Neuronal stem cell (in vitro differentiated cells): ENCODE data around the gene ZBTB44.
"Not testable (repeated sequence)": the region's sequence is repeated elsewhere in the genome, so short reads cannot be mapped to it uniquely, and the experiment has no call there.

ENCODE experiments used
- DNase-seq: peaks from one replicate; pipeline ENCODE4 v3.0.0-alpha.2; 2013; ENCODE audit warnings: low spot score
- H2AFZ ChIP-seq: one replicate; pipeline ENCODE4 v1.6.1; 2013; ENCODE audit warnings: mild to moderate bottlenecking, low read length, inconsistent platforms
- H2AK5ac ChIP-seq: 2 replicates; pipeline ENCODE4 v1.6.1; 2013; ENCODE audit warnings: low read depth, mild to moderate bottlenecking, inconsistent platforms, low read length, moderate library complexity, mixed read lengths
- H2BK120ac ChIP-seq: 2 replicates; pipeline ENCODE4 v1.6.1; 2013; ENCODE audit warnings: low read depth, mild to moderate bottlenecking, inconsistent platforms, low read length, moderate library complexity, mixed read lengths
- H2BK12ac ChIP-seq: one replicate; pipeline ENCODE4 v1.6.1; 2013; ENCODE audit warnings: low read length, inconsistent platforms
- H2BK15ac ChIP-seq: 2 replicates; pipeline ENCODE4 v1.6.1; 2013; ENCODE audit warnings: mild to moderate bottlenecking, low read length, inconsistent platforms, mixed read lengths
- H2BK5ac ChIP-seq: one replicate; pipeline ENCODE4 v1.6.1; 2013; ENCODE audit warnings: inconsistent platforms, mild to moderate bottlenecking, low read length, moderate library complexity
- H3K14ac ChIP-seq: one replicate; pipeline ENCODE4 v1.6.1; 2013; ENCODE audit warnings: low read length, inconsistent platforms
- H3K18ac ChIP-seq: 2 replicates; pipeline ENCODE4 v1.6.1; 2013; ENCODE audit warnings: low read length, inconsistent platforms
- H3K23ac ChIP-seq: 2 replicates; pipeline ENCODE4 v1.6.1; 2013; ENCODE audit warnings: low read depth, mild to moderate bottlenecking, mixed read lengths, low read length, inconsistent platforms; ENCODE audit not compliant: poor library complexity
- H3K27ac ChIP-seq: replicated peaks from 3 replicates; pipeline ENCODE4 v1.5.1; 2013; ENCODE audit warnings: low read length, inconsistent platforms
- H3K27me3 ChIP-seq, 3 experiments: 2 replicates each; pipeline ENCODE4 v1.6.1; 2013; ENCODE audit warnings: low read length in 3 of 3, mild to moderate bottlenecking in 2 of 3, inconsistent platforms in 1 of 3, low read depth in 1 of 3, mixed read lengths in 1 of 3, moderate library complexity in 1 of 3; ENCODE audit not compliant: control insufficient read depth in 3 of 3, insufficient read depth in 3 of 3
- H3K36me3 ChIP-seq, 2 donors: replicated peaks in 1 of 2; 2 replicates each; pipeline ENCODE4 v1.6.1; 2013; ENCODE audit warnings: low read length in 2 of 2; ENCODE audit not compliant: control insufficient read depth in 2 of 2, insufficient read depth in 2 of 2
- H3K4ac ChIP-seq: 2 replicates; pipeline ENCODE4 v1.6.1; 2013; ENCODE audit warnings: inconsistent platforms, mild to moderate bottlenecking, low read length, moderate library complexity
- H3K4me1 ChIP-seq, 2 donors: 1 replicate in 1 of 2; 2 replicates in 1 of 2; pipeline ENCODE4 v1.6.1; 2013; ENCODE audit warnings: low read length in 2 of 2, low read depth in 1 of 2; ENCODE audit not compliant: control insufficient read depth in 2 of 2, insufficient read depth in 1 of 2
- H3K4me2 ChIP-seq: one replicate; pipeline ENCODE4 v1.6.1; 2013; ENCODE audit warnings: mild to moderate bottlenecking, low read length, inconsistent platforms; ENCODE audit not compliant: insufficient read depth, poor library complexity, severe bottlenecking
- H3K4me3 ChIP-seq, 2 donors: 2 replicates each; pipeline ENCODE4 v1.5.1; 2013; ENCODE audit warnings: low read length in 2 of 2, mild to moderate bottlenecking in 2 of 2, inconsistent platforms in 1 of 2, moderate library complexity in 1 of 2
- H3K79me1 ChIP-seq: one replicate; pipeline ENCODE4 v1.6.1; 2013; ENCODE audit warnings: low read depth, mild to moderate bottlenecking, inconsistent platforms, low read length, moderate library complexity
- H3K9ac ChIP-seq: one replicate; pipeline ENCODE4 v1.6.1; 2013; ENCODE audit warnings: mild to moderate bottlenecking, low read depth, low read length, inconsistent platforms; ENCODE audit not compliant: poor library complexity
- H3K9me3 ChIP-seq, 2 donors: replicated peaks in 1 of 2; 2 replicates each; pipeline versions ENCODE3 to v1.6.1; 2013; ENCODE audit warnings: low read length in 2 of 2, mild to moderate bottlenecking in 2 of 2, inconsistent platforms in 1 of 2, low read depth in 1 of 2, mixed read lengths in 1 of 2, moderate library complexity in 1 of 2; ENCODE audit not compliant: control insufficient read depth in 2 of 2, insufficient read depth in 1 of 2
- H4K8ac ChIP-seq: one replicate; pipeline ENCODE4 v1.6.1; 2013; ENCODE audit warnings: low read depth, mild to moderate bottlenecking, inconsistent platforms, low read length, moderate library complexity
- H4K91ac ChIP-seq: one replicate; pipeline ENCODE4 v1.6.1; 2013; ENCODE audit warnings: low read length, low read depth, mild to moderate bottlenecking, inconsistent platforms; ENCODE audit not compliant: poor library complexity
- WGBS, 2 donors: extraction: QIAGEN DNeasy Blood & Tissue Kit; methylation state at CpG; one replicate each; pipeline ENCODE4 v1.1.7; 2013; ENCODE audit warnings: missing lambda C conversion rate in 2 of 2, mixed read lengths in 1 of 2; ENCODE audit not compliant: insufficient read length in 2 of 2, insufficient replicate concordance in 1 of 2; ENCODE audit errors: extremely low coverage in 2 of 2; 5-methylcytosine and 5-hydroxymethylcytosine counted together

The ZBTB44 gene

GRCh38 chr11:130251763-130252162 is 63.0 kb downstream of the ZBTB44 start:
- H3K14ac ChIP-seq, H3K9ac ChIP-seq, H3K23ac ChIP-seq, H3K27me3 ChIP-seq, H3K4ac ChIP-seq, H3K79me1 ChIP-seq, H3K36me3 ChIP-seq, DNase-seq, H3K4me1 ChIP-seq, H4K8ac ChIP-seq, H2AFZ ChIP-seq, H3K4me2 ChIP-seq, H2BK5ac ChIP-seq, H3K4me3 ChIP-seq, H4K91ac ChIP-seq, H3K18ac ChIP-seq, H2BK15ac ChIP-seq, H2AK5ac ChIP-seq, H2BK12ac ChIP-seq, H3K27ac ChIP-seq, H3K9me3 ChIP-seq, H2BK120ac ChIP-seq: not testable (repeated sequence)
- WGBS, 2 donors: no CpG with 5 or more reads among the region's 1 CpG

- not testable (repeated sequence) for H2AFZ ChIP-seq, H2BK5ac ChIP-seq, H2BK120ac ChIP-seq, H2BK12ac ChIP-seq, H3K14ac ChIP-seq, H2BK15ac ChIP-seq, H3K36me3 ChIP-seq, H3K23ac ChIP-seq, DNase-seq, H2AK5ac ChIP-seq, H3K18ac ChIP-seq, H3K79me1 ChIP-seq, H3K4me1 ChIP-seq, H3K27me3 ChIP-seq, H3K9me3 ChIP-seq, H4K8ac ChIP-seq, H4K91ac ChIP-seq, H3K4me3 ChIP-seq, H3K27ac ChIP-seq, H3K4ac ChIP-seq, H3K9ac ChIP-seq, H3K4me2 ChIP-seq
- WGBS, 2 donors: no CpG with 5 or more reads among the region's 5 CpGs
These were observed 64.8 kb downstream of the ZBTB44 start for GRCh38 chr11:130249929-130250328.

GRCh38 chr11:130249371-130249770 is 65.3 kb downstream of the ZBTB44 start:
- no peak overlapping the region for H2BK5ac ChIP-seq
- no peak overlapping the region for H2AK5ac ChIP-seq
- H3K18ac ChIP-seq: no peak overlapping the region
- H3K4me3 ChIP-seq: no peak overlapping the region
- no peaks in the 10 kb centered on the region for H3K27me3 ChIP-seq
- H3K27ac ChIP-seq: no peak overlapping the region
- no peak overlapping the region for H3K9ac ChIP-seq
- H3K4me1 ChIP-seq: no peaks in the 10 kb centered on the region
- H2AFZ ChIP-seq: no peak overlapping the region
- H4K91ac ChIP-seq: no peak overlapping the region
- H3K23ac ChIP-seq: no peak overlapping the region
- H4K8ac ChIP-seq: peak overlapping the region; percentile 6
- no peak overlapping the region for H2BK12ac ChIP-seq
- no peak overlapping the region for H3K14ac ChIP-seq
- no peaks in the 10 kb centered on the region for H3K36me3 ChIP-seq
- no peaks in the 10 kb centered on the region for H3K79me1 ChIP-seq
- H2BK120ac ChIP-seq: no peak overlapping the region
- H2BK15ac ChIP-seq: no peak overlapping the region
- no peak overlapping the region for H3K4ac ChIP-seq
- no peaks in the 10 kb centered on the region for H3K9me3 ChIP-seq
- no CpG with 5 or more reads among the region's 5 CpGs for WGBS, 2 donors
- DNase-seq: no peak
- H3K4me2 ChIP-seq: no peak overlapping the region

- Histone ChIP-seq H3K27ac (no peak overlapping the region), H3K4me1 (no peaks in the 10 kb centered on the region), H3K14ac (no peak overlapping the region), H2BK120ac (no peak overlapping the region), H4K91ac (no peak overlapping the region), H3K23ac (no peak overlapping the region), H3K4ac (no peak overlapping the region), H3K79me1 (no peaks in the 10 kb centered on the region), H3K27me3 (no peaks in the 10 kb centered on the region), H3K18ac (no peak overlapping the region), H4K8ac (no peak overlapping the region), H3K4me3 (no peak overlapping the region), H3K36me3 (no peaks in the 10 kb centered on the region), H3K9ac (no peak overlapping the region), H3K4me2 (no peak overlapping the region), H2AK5ac (no peak overlapping the region), H2BK5ac (no peak overlapping the region), H2AFZ (no peak overlapping the region), H3K9me3 (no peaks in the 10 kb centered on the region), H2BK12ac (no peak overlapping the region), H2BK15ac (no peak overlapping the region)
- no peak for DNase-seq
- whole genome bisulfite sequencing, 2 donors: no CpG with 5 or more reads among the region's 2 CpGs
These were observed 67.4 kb downstream of the ZBTB44 start for GRCh38 chr11:130247319-130247718.
